WTC11 (cell line): ENCODE measurements around the gene TNNT3. TPM values are rescaled to one million over a fixed set of nuclear protein-coding genes. Genes with fewer than 3 reads are reported as not detected.

Experiments used
- ATAC-seq: fragments of 200-7000 bp; cut with Tn5 transposase; 2 replicates; pipeline ENCODE4 v1.10.0; 2021; ENCODE audit warnings: mild to moderate bottlenecking, moderate library complexity
- CTCF ChIA-PET: fragments of 300-600 bp; sonication (Branson Sonifier 250); formaldehyde crosslinking; loops from one replicate; lab custom pipeline; 2021; ENCODE audit warnings: antibody characterized with exemption; lab: Charles Lee
- POLR2A ChIA-PET: fragments of 350-600 bp; sonication (Branson Sonifier 250); formaldehyde crosslinking; loops from one replicate; lab custom pipeline; 2021; ENCODE audit warnings: antibody characterized with exemption; lab: Charles Lee
- DNase-seq: peaks from one replicate; pipeline ENCODE4 v3.0.0; 2021; ENCODE audit warnings: low spot score
- H3K27ac Mint-ChIP-seq: 2 replicates; pipeline ENCODE4 v1.8.0; 2021; ENCODE audit warnings: mixed read lengths
- H3K27me3 Mint-ChIP-seq: 2 replicates; pipeline ENCODE4 v1.8.0; 2021; ENCODE audit warnings: low read depth, mild to moderate bottlenecking, moderate library complexity, mixed read lengths
- H3K36me3 Mint-ChIP-seq: 2 replicates; pipeline ENCODE4 v1.8.0; 2021; ENCODE audit warnings: mixed read lengths
- H3K4me1 Mint-ChIP-seq: 2 replicates; pipeline ENCODE4 v1.8.0; 2022; ENCODE audit warnings: mixed read lengths
- H3K4me3 Mint-ChIP-seq: 2 replicates; pipeline ENCODE4 v1.8.0; 2021; ENCODE audit warnings: mild to moderate bottlenecking, moderate library complexity, mixed read lengths
- H3K9me3 Mint-ChIP-seq: 2 replicates; pipeline ENCODE4 v1.8.0; 2021; ENCODE audit warnings: mixed read lengths
- E2F4 ChIP-seq: sonication (generic); formaldehyde crosslinking; IDR thresholded peaks from 2 replicates; pipeline ENCODE4 v1.8.1; 2022; ENCODE audit warnings: low read depth, mild to moderate bottlenecking, moderate library complexity, missing genetic modification reagents, borderline replicate concordance
- ESRRA ChIP-seq: sonication (generic); formaldehyde crosslinking; IDR thresholded peaks from 2 replicates; pipeline ENCODE4 v1.8.1; 2022; ENCODE audit warnings: mild to moderate bottlenecking, missing genetic modification reagents, borderline replicate concordance
- FOXJ3 ChIP-seq: sonication (generic); formaldehyde crosslinking; IDR thresholded peaks from 2 replicates; pipeline ENCODE4 v1.9.0; 2021; ENCODE audit warnings: missing genetic modification reagents, mild to moderate bottlenecking, borderline replicate concordance
- FOXK1 ChIP-seq: sonication (generic); formaldehyde crosslinking; IDR thresholded peaks from 2 replicates; pipeline ENCODE4 v1.8.0; 2022; ENCODE audit warnings: mild to moderate bottlenecking, moderate library complexity, missing genetic modification reagents
- JAZF1 ChIP-seq: fragments of 250-450 bp; sonication (Bioruptor Pico); IDR thresholded peaks from 2 replicates; pipeline ENCODE4 v1.9.0; 2021; ENCODE audit warnings: moderate library complexity, mild to moderate bottlenecking, inconsistent platforms
- NFATC4 ChIP-seq: fragments of 250-450 bp; sonication (Bioruptor Pico); IDR thresholded peaks from 2 replicates; pipeline ENCODE4 v1.9.0; 2021; ENCODE audit warnings: mild to moderate bottlenecking
- STAT6 ChIP-seq: sonication (generic); formaldehyde crosslinking; conservative IDR thresholded peaks from 2 replicates; pipeline ENCODE4 v1.8.1; 2023; ENCODE audit warnings: mild to moderate bottlenecking, low read depth, missing genetic modification reagents, moderate library complexity
- TEAD4 ChIP-seq: sonication (generic); formaldehyde crosslinking; IDR thresholded peaks from 2 replicates; pipeline ENCODE4 v1.8.0; 2022; ENCODE audit warnings: mild to moderate bottlenecking, missing genetic modification reagents
- ZBTB43 ChIP-seq: sonication (generic); formaldehyde crosslinking; IDR thresholded peaks from 2 replicates; pipeline ENCODE4 v1.8.1; 2023; ENCODE audit warnings: mild to moderate bottlenecking, missing genetic modification reagents
- ZNF121 ChIP-seq: sonication (generic); formaldehyde crosslinking; IDR thresholded peaks from 2 replicates; pipeline ENCODE4 v1.8.0; 2023; ENCODE audit warnings: missing genetic modification reagents
- ZNF138 ChIP-seq: sonication (generic); formaldehyde crosslinking; conservative IDR thresholded peaks from 2 replicates; pipeline ENCODE4 v1.8.1; 2022; ENCODE audit warnings: mild to moderate bottlenecking, moderate library complexity, missing genetic modification reagents
- ZNF396 ChIP-seq: fragments of 250-450 bp; sonication (Bioruptor Pico); IDR thresholded peaks from 2 replicates; pipeline ENCODE4 v1.8.0; 2021; ENCODE audit warnings: mild to moderate bottlenecking, moderate library complexity, borderline replicate concordance
- ZNF423 ChIP-seq: fragments of 250-450 bp; sonication (Bioruptor Pico); IDR thresholded peaks from 2 replicates; pipeline ENCODE4 v2.1.2; 2022; ENCODE audit warnings: mild to moderate bottlenecking, moderate library complexity
- ZNF425 ChIP-seq: fragments of 250-450 bp; sonication (Bioruptor Pico); conservative IDR thresholded peaks from 2 replicates; pipeline ENCODE4 v1.9.0; 2021; ENCODE audit warnings: mild to moderate bottlenecking
- ZSCAN18 ChIP-seq: fragments of 250-450 bp; sonication (Bioruptor Pico); IDR thresholded peaks from 2 replicates; pipeline ENCODE4 v2.1.2; 2022; ENCODE audit warnings: mild to moderate bottlenecking, moderate library complexity
- total RNA-seq: library from RNA; stranded (reverse); gene quantifications from 3 replicates; pipeline ENCODE4 v1.2.3, GENCODE V29; 2021
- TF ChIP-seq, protein P1 (sequence below): sonication (generic); formaldehyde crosslinking; IDR thresholded peaks from 2 replicates; pipeline ENCODE4 v1.8.1; 2022; ENCODE audit warnings: missing genetic modification reagents, borderline replicate concordance
- TF ChIP-seq, protein P2 (sequence below): sonication (generic); formaldehyde crosslinking; IDR thresholded peaks from 2 replicates; pipeline ENCODE4 v1.8.1; 2022; ENCODE audit warnings: mild to moderate bottlenecking, missing genetic modification reagents, moderate library complexity, borderline replicate concordance

TNNT3 gene
- total RNA-seq, 1 experiment from 2014 or later: not detected

DNA sequence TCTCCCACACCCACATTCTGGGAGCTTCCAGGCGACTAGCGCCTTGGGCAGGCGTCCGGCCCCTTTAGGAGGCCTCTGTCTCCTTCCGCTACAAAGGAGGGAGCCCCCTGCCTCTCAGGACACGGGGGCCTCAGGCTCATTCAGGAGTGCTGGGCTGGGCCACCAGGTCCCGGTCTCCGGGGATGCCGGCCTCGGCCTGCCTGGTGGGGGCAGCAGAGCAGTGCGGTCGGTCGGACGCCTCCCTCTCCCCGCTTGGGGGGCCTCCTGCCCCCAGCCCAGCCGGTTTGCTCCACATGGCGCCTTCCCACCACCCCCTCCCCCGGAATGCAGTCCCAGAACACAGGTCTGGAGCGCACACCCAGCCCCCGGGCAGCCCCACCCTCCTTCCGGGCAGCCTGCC, 49.5 kb downstream of the TNNT3 start:
- Mint-ChIP-seq H3K27me3 (no peaks in the 10 kb centered on the region), H3K27ac (no peak overlapping the region), H3K9me3 (no peaks in the 10 kb centered on the region), H3K36me3 (no peaks in the 10 kb centered on the region), H3K4me1 (no peaks in the 10 kb centered on the region), H3K4me3 (no peak overlapping the region)
- DNase-seq (no peak), ATAC-seq (peak; percentile 76)
- no peak for TF ChIP-seq ZBTB43 (CRISPR knock-in tag)
- TF ChIP-seq JAZF1 (CRISPR knock-in tag): no peak
- no peak for TF ChIP-seq E2F4
- no peak for TF ChIP-seq ZNF121
- TF ChIP-seq ZNF423 (CRISPR knock-in tag): no peak
- no peak for TF ChIP-seq TEAD4 (CRISPR knock-in tag)
- no peak for TF ChIP-seq ZNF138
- no peak for TF ChIP-seq ZSCAN18 (CRISPR knock-in tag)
- no peak for TF ChIP-seq FOXJ3 (CRISPR knock-in tag)
- no peak for TF ChIP-seq FOXK1 (CRISPR knock-in tag)
- TF ChIP-seq ZNF396 (CRISPR knock-in tag): no peak
- no peak for TF ChIP-seq STAT6 (CRISPR knock-in tag)
- TF ChIP-seq, protein P1, sequence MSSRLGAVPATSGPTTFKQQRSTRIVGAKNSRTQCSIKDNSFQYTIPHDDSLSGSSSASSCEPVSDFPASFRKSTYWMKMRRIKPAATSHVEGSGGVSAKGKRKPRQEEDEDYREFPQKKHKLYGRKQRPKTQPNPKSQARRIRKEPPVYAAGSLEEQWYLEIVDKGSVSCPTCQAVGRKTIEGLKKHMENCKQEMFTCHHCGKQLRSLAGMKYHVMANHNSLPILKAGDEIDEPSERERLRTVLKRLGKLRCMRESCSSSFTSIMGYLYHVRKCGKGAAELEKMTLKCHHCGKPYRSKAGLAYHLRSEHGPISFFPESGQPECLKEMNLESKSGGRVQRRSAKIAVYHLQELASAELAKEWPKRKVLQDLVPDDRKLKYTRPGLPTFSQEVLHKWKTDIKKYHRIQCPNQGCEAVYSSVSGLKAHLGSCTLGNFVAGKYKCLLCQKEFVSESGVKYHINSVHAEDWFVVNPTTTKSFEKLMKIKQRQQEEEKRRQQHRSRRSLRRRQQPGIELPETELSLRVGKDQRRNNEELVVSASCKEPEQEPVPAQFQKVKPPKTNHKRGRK (CRISPR knock-in tag): no peak
- no peak for TF ChIP-seq ZNF425
- TF ChIP-seq ESRRA (CRISPR knock-in tag): no peak
- TF ChIP-seq, protein P2, sequence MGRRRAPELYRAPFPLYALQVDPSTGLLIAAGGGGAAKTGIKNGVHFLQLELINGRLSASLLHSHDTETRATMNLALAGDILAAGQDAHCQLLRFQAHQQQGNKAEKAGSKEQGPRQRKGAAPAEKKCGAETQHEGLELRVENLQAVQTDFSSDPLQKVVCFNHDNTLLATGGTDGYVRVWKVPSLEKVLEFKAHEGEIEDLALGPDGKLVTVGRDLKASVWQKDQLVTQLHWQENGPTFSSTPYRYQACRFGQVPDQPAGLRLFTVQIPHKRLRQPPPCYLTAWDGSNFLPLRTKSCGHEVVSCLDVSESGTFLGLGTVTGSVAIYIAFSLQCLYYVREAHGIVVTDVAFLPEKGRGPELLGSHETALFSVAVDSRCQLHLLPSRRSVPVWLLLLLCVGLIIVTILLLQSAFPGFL: no peak
- TF ChIP-seq NFATC4: no peak
- POLR2A ChIA-PET: interaction anchor here (0.9 kb wide), 1 partner anchor 86 kb away, joined by 3 read pairs; no protein-coding TSS in a partner anchor
- CTCF ChIA-PET: interaction anchor here (0.9 to 5.5 kb wide), 11 partner anchors 12 to 316 kb away, joined by 3 to 25 read pairs (median 5); partner anchors contain the start of gene H19
